GM19397 (cell line): Measurements from ENCODE around the gene CD74.

Experiments used
- ATAC-seq: cut with Tn5 transposase; IDR thresholded peaks from one replicate; pipeline ENCODE4 v1.9.1; 2021; ENCODE audit warnings: mild to moderate bottlenecking, moderate library complexity; ENCODE audit not compliant: unreplicated experiment

The CD74 gene

DNA sequence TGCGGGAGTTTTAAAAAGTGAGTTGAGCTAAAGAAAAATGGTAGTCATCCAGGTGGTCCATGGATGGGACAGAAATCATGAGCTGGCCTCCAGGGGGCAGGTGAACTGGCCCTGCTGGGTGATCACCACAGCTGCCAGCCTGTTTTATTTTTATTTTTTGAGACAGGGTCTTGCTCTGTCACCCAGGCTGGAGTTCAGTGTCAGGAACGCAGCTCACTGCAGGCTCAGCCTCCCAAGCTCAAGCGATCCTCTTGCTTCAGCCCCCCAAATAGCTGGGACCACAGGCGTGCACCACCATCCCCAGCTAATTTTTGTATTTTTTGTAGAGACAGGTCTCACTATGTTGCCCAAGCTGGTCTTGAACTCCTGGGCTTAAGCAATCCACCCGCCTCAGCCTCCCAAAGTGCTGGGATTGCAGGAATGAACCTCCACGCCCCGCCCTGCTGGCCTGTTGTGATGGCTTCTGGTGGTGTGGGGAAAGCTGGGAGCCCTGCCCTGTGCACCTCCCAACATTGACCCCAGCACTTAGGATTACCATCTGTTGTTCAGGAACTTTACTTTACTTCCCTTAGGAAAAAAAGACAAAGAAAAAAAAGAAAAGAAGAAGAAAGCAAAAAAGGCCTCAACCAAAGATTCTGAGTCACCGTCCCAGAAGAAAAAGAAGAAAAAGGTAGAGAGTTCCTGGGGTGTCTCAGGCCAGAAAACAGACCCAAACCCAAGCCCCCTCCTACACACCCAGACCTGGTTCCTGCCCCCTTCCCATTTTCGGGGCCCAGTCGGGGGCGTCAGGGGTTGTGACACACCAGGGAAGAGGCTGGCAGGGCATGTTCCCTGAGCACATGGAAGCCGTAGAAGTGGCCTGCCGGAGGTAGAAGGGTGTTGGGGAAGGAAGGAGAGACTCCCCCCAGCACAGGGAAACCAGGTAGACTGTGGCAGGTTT is 14.7 kb downstream of the CD74 start:
- no peak for ATAC-seq

DNA sequence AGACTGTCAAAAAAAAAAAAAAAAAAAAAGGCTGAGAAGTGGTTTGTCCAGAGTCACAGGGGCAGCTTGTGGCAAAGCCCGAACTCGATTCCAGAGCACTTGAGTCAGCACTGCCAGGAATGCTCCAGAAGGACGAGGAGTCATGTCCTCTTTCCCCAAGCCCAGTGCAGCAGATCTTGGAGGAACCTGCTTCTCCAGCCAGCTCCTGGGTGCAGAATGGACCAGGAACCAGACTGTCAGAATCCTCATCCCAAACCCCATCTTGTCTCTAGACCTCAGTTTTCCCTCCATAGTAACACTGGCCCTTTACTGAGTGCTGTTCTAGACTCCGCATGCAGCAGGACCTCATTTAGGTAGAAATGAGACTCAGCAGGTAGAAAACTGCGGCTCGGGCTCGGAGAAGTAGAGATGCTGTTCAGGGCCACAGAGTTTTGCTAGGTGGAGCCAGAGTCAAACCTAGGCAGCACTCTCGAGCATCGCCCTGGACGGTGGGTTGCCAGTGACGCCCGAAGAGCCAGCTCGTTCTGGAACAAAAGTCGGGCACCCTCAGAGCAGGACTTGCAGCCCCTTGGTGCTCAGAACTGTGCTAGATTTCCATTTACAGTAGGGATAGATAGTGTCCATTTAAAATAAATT is 15.4 kb downstream of the CD74 start:
- ATAC-seq: no peak

DNA sequence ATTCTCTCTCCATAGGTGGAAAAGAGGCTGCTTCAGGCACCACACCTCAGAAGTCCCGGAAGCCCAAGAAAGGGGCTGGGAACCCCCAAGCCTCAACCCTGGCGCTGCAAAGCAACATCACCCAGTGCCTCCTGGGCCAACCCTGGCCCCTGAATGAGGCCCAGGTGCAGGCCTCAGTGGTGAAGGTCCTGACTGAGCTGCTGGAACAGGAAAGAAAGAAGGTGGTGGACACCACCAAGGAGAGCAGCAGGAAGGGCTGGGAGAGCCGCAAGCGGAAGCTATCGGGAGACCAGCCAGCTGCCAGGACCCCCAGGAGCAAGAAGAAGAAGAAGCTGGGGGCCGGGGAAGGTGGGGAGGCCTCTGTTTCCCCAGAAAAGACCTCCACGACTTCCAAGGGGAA is 16.4 kb downstream of the CD74 start:
- ATAC-seq: no peak

DNA sequence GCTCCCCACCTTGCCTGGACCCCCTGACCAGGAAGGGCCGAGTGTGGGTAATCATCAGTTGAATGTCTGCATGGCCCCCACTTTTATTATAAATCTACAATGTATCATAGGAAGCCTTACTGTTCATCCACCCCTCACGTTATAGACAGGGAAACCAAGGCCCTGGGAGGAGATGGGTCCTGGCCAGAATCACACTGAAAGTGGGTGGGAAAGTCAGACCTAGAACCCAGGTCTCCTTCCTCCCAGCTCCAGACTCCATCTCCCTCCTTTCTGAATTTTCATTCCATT is 17.1 kb downstream of the CD74 start:
- no peak for ATAC-seq

DNA sequence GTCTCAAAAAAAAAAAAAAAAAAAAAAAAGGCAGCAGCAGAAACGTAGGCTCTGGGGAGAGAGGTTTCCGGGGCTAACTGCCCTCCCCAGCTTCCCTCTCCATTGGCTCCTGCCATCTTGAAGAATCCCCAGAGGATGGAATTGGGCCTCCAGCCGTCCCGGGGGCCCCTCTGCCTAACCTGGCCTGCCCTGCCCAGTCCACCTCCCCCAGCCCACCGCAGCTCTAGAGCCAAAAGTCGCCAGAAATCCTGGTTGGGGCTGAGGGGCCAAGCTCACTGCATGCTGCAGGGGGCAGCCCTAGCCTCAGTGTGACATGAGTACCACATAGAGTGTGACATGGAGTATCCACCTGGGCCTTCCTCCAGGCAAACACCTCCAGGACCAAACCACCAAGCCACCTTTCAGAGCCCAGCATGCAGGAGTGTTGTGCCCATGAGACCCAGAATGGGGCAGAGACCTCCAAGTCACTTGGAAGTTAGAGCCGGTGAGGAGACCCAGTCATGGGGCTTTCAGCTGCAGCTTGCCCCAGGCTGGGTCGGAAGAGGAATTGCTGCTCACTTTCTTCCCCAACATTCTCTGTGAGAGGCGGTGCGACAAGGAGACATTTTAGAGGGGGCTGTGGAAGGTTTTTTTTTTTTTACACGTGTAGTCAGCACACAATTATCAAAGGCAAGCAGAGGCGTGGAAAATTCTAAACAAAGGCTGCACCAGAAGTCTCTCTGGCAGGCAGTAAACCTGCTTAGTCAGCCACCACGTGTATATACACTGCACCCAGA is 17.6 kb downstream of the CD74 start:
- ATAC-seq: no peak

DNA sequence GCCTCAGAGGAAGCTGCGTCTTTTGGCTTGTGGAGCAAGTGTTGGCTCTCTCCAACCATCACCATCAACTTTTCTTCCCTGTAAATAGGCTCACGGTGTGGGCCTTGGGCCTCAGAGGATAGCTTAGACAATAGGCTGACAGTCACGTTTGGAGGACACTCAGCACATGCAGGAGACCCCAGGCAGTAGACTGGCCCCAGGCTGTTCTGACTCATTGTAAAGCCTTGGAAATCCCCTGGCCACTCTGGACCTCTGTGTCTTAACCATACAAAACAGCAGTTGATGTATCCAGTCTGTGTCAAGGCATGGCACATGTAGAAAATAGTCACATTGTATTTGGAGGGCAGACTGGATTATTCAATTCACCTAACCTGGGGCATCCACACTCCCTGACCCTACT is 18.6 kb downstream of the CD74 start:
- no peak for ATAC-seq

DNA sequence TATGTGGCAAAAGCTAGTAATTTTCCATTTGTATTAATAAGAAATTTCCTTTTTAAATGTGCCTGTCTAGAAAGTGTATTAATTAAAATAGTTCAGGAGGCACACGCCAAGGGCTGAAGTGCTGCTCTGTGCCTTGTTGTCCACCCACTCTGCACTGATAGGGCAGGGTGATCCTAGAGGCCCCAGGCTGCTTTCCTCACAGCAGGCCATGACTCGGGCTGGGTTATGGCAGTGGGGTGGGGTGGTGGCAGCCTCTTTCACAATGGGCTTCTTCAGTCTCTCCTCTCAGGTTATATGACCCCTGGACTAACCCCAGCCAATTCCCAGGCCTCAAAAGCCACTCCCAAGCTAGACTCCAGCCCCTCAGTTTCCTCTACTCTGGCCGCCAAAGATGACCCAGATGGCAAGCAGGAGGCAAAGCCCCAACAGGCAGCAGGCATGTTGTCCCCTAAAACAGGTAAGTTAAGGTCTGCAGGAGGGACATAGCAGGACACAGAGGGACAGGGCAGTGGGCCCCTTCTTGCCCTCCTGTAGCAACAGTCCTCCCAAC is 19.5 kb downstream of the CD74 start:
- no peak for ATAC-seq

DNA sequence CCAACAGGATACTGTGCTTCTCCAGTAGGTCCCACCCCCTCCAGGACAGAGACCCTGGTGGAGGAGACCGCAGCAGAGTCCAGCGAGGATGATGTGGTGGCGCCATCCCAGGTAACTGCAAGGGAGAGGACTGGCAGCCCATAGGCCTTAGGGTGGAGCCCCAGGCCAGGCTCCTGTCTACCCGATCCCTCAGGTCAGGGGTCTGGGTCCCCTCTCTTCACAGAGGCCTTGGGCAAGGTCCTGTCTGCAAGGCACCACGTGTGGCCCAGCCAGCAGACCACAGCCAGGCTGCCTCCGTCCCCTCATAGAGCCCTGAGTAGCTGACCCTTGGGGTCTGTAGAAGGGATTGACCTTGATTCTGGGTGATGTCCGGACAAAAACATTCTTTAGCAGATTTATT is 20.0 kb downstream of the CD74 start:
- no peak for ATAC-seq

DNA sequence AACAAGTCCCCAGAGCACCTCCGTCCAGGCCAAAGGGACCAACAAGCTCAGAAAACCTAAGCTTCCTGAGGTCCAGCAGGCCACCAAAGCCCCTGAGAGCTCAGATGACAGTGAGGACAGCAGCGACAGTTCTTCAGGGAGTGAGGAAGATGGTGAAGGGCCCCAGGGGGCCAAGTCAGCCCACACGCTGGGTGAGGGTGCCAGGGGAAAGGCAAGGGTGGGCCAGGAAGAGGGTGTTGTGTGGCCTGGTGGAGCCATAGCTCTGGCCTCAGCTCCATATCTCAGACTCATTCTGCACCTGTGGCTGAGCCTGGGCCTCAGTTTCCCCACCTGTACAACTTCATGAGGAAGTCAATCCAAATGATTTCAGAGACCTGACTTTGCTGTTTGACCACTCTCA is 20.7 kb downstream of the CD74 start:
- no peak for ATAC-seq

DNA sequence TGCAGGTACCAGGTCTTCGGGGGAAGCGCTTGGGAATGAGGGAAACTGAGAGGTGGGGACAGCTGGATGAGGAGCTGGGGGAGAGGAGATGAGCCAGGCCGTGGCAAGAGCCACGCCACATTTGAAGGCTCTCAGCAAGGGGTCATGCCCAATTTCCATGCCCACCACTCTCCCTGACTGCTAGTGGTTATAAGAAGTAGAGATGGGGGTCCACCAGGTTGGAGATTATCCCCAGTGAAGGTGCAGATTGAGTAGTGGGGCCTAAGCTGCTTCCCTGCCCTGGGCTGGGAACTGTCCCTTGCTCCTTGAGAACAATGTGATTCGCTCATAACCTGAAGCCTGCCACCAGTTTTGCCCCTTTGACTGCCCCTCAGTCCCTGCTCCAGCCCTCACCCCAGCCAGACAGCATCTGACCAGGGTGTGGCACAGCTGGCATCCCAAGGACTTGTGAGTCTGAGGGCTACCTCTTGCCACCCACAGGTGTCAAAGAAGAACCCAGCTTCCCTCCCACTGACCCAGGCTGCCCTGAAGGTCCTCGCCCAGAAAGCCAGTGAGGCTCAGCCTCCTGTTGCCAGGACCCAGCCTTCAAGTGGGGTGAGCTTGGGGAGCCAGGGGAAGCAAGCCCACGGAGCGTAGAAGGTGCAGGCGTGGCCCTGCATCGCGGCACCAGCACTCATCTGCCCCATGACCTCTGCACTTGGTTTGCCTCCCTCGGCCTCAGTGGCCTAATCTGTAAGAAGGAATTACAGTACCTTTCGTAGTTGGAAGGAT is 21.5 kb downstream of the CD74 start:
- ATAC-seq: no peak

DNA sequence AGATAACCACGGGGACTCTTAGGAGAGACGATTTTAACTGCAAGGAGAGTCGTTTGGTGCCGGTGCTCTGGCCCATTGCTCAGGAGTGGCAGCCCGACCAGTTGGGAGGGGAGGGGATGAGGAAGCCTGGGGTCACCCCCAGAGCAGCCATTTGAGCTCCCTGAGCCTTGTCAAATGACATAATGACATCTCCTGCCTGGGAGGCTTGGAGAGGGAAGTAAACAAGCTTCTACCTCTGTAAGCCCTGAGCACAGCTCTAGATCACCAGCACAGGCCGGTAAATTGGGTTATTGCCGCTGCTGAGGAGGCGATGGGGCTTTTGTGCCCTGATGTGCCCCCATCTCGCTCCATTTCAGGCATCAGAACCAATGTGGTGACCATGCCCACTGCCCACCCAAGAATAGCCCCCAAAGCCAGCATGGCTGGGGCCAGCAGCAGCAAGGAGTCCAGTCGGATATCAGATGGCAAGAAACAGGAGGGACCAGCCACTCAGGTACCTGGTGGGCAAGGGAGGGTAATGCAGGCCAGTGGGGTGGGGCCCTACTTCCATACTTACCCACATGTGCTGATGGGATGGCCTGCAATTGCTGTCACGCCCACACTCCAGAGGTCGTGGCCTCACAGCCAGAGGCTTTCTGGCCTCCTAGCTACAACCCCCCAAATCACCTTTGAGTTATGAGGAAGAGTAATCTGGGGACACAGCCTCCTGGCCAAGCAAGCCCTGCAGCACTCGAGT is 23.0 kb downstream of the CD74 start:
- no peak for ATAC-seq

DNA sequence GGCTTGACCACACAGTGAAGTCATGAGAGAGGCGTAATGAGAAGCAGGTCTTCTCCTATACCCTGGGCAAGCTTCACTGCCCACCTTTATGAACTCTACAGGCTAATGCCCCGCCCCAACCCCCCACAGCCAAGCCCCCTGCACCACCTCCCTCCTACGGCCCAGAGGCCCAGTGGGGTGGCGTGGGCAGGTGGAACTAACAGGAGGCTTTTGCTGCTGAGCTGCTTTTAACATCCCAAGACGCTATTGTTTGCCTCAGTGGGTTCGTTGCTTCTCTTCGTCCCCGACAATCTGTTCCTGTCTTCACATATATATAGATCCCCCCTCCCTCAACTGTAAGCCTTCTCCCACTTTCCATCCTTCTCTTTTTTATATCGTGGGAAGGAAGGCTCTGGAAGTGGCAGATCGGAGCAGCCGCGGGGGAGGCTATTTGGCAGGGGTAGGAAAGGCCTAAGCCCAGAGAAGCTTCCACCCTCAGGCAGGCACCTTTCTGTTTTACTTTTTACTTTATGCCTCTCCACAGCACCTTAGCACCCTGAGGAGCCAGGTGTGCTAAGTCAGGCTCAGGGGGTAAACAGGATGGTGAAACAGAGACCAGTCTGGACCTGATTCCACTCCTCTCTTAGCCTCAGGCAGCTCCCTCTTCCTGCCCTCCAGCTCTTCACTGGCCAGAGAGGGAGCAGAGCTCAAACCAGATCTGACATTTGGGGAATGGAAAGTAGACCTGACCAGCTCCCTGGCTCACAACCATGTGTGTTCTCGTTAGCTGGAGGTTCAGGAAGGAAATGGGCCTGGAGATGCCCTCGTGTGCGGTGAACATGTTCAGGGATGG is 26.5 kb downstream of the CD74 start:
- ATAC-seq: no peak

DNA sequence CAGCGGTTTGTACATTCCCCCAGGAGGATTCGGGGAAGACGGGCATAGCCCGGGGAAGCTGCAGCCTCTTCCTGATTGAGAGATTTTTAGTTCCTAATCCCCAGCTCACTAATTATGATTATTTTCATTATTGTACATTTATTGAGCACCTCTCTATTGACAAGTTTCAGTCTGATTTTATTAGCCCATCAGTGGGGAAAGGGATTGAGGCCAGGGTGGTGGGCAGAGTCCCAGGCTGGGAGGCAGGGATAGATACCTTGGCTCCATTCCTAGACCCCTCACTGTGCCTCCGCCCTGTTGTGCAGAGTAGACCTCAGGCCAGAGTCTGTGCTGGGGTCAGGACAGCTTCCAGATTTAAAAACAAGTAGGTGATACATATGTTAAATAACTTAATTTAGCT is 28.0 kb downstream of the CD74 start:
- no peak for ATAC-seq

DNA sequence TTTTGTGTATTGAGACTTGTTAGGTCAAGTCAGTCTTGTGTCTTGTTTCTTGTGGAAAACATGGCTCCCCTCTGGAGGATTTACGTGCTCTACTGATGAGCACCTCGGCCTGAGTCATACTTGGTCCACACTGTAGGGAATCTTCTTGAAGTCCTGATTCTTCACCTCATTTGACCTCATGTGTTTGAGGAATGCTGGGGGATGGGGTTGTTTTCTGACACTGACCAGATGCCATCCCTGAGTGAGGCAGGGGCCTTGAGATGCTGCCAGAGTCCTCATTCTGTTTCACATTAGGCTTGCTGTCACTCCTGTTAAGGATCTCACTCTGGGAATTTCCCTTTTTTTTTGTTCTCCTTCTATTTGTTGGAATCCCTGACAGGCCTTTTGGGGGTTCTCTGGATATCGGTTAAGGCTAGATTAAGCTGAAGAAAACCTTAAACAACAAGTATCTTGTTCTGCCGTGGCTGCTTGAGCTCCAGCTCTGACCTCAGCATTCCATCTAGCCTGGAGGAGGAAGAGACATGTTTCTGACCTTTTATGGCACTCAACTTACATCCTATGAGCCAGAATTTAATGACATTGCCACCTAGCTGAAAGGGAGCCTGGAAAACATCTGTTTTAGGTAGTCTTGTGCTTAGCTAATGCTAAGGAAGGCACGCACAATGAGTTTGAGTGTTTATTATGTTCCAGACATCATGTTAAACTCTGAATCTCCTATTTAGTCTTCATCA is 34.6 kb downstream of the CD74 start:
- no peak for ATAC-seq

DNA sequence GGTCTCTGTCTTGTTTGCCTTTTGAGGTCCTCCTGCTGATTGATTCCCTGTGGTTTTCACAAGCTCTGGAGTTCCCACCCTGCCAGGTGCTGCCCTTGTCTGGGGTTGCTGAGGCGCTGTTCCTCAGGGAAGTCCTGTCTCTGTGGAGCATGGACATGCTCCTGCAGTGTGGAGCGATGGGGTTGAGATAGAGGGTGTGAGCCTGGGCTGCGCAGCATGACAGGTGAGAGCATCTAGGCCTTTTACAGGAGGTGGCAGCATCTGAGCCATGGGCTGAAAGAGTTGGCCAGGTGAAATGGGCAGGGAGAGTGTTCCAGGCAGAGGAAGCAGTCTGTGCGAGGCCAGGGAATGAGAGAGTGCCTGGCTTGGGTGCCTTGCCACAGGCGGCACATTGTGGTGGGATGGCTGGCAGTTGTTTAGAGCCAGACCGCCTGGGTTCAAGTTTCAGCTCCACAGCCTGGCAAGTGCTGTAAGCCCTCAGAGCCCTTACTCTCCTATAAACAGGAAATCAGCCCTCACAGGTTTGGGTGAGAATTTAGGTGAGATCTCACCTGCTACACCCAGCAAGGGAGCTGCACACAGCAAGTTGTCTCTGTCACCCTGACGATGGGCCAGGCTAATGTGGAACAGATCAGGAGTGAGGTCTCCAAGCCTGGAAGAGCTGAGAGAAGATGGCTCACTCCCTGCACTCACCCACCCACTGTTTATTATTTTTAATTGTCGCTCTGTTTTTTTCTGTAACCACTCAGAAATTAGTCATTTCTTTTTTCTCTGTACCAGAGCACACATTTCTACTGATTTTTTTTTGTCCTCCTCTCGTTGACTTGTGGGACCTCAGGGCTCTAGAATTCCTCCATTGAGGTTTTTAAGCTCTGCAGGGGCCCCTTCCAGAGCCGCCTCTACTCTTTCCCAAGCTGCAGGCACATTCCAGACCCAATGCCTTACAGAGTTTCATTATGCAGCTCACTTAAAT is 35.6 kb downstream of the CD74 start:
- ATAC-seq: no peak

DNA sequence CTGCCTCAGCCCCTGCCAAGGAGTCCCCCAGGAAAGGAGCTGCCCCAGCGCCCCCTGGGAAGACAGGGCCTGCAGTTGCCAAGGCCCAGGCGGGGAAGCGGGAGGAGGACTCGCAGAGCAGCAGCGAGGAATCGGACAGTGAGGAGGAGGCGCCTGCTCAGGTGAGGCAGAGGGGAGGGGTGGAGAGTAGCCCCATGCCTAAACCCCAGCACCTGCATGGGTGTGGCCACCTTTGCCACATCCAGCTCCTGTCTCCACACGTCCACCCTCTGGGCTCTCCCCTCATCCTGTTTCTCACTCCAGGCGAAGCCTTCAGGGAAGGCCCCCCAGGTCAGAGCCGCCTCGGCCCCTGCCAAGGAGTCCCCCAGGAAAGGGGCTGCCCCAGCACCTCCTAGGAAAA is 38.1 kb downstream of the CD74 start:
- ATAC-seq: no peak

DNA sequence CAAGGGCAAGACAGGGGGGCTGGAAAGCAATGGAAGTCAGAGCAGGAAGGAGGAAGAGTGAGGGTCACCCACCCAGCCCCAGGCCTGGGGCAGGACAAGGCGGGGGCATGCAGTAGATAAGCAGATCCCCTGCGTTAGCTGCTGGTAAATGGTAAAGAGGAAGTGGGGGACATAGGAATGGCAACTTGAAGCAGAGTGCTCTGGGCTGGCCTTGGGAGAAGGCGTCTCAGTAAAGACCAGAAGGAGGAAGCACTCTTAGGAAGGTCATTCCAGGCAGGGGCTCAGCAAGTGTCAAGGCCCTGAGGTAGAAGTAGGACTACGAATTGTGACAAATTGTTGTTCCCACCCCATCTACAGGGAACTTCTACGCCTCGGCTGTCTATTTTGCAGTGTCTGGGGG is 40.1 kb downstream of the CD74 start:
- ATAC-seq: no peak

DNA sequence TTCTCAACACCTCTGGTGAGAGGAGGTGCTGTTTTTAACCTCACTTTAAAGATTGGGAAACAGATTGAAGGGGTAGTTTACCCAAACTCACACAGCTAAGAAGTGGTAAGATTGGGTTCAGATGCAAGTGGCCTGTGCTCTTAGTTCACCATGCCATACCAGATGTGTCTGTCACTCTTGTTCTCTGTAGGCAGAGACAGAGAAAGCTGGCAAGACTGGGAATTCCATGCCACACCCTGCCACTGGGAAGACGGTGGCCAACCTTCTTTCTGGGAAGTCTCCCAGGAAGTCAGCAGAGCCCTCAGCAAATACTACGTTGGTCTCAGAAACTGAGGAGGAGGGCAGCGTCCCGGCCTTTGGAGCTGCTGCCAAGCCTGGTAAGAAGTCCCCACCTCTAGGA is 44.2 kb downstream of the CD74 start:
- no peak for ATAC-seq
